ENCODE results near the gene DTHD1. TPM values are rescaled to one million over a fixed set of nuclear protein-coding genes. Genes with fewer than 3 reads are reported as not detected.
A peak's percentile ranks its signal among the peaks of the same experiment; 100 is the strongest.

DTHD1 gene
- 1 to 10 TPM; 3.3 to 3.5 TPM for total RNA-seq
- polyA plus RNA-seq = 5.9 TPM

DNA sequence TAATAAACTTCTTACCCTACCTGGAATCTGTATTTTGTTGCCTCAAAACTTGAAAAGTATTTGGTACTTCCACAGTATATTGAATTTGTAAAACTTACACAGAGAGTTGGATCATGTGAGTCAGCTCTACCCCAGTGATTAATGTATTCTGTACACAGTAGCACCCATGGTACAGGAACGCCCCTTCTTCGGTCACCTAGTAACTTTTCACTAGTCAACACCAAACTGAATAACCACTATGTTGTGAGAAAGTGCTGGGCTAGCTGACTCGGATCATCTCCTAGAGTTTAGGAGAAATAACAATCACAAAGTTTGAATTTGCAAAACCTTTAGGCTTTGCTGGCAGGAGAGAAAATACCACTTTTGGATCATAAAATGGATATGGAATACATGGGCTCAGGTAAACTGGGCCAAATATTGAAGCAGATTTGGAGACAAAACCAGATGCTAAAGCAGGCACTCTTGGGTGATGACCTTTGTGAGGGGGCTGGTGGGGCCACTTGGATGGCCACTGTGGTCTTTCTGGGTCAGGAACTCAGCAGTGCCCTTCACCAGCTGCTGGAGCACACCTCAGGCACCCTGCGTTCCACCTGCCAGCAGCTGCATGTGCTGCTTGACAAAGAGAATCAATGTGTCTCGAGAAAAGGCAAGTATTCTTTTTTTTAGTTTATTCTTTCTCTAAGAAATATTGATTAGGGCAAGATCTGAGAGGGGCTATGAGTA is at the start of gene DTHD1:
TSS of gene DTHD1 (plus strand) at position 233 of the 723 bp plus-strand sequence. CDS start at position 376, 143 bp downstream.
- peaks cover 79 to 93% (median 89%) of the 10 kb centered on the region in 3 donors for H3K4me1 Mint-ChIP-seq
- peaks cover 1 to 25% (median 19%) of the 10 kb centered on the region in 3 donors for H3K36me3 Mint-ChIP-seq
- CTCF ChIA-PET = interaction anchor here (1.5 to 2.7 kb wide), 2 partner anchors 27 to 38 kb away, joined by 5 to 9 read pairs; partner anchors contain the start of gene ARAP2
- POLR2A ChIA-PET = interaction anchor here (1.1 to 1.8 kb wide), 5 partner anchors 13 to 38 kb away, joined by 3 to 9 read pairs (median 3); partner anchors contain the start of gene ARAP2
- peak within 1 kb of the TSS; percentile 44 for H3K4me3 ChIP-seq (ENCODE audit: low read length)
- H3K4me3 Mint-ChIP-seq = peak within 1 kb of the TSS; percentile 83 to 94 (median 88)
- no peaks in the 10 kb centered on the region for H3K27me3 Mint-ChIP-seq
- H3K27ac ChIP-seq (ENCODE audit: low read depth, low read length) = peak within 1 kb of the TSS; percentile 88
- peak within 1 kb of the TSS; percentile 84 to 97 (median 95) for H3K27ac Mint-ChIP-seq
- H3K4me1 ChIP-seq (ENCODE audit: insufficient read depth, low read length) = peaks cover 35% of the 10 kb centered on the region
- H3K36me3 ChIP-seq (ENCODE audit: insufficient read depth, low read length) = no peaks in the 10 kb centered on the region
- H3K27me3 ChIP-seq (ENCODE audit: insufficient read depth, low read length, poor library complexity, severe bottlenecking) = no peaks in the 10 kb centered on the region
- peak in 3 of 5 donors; percentile 7 to 69 (median 44) for DNase-seq
- H3K9me3 Mint-ChIP-seq = no peaks in the 10 kb centered on the region
- H3K9me3 ChIP-seq (ENCODE audit: low read length) = no peaks in the 10 kb centered on the region

GRCh38 chr4:36233567-36234266 is 47.7 kb upstream of the DTHD1 start:
- Histone ChIP-seq H3K36me3 (ENCODE audit: insufficient read depth, low read length) (peaks cover 4% of the 10 kb centered on the region), H3K27me3 (ENCODE audit: insufficient read depth, low read length, poor library complexity, severe bottlenecking) (no peaks in the 10 kb centered on the region), H3K27ac (ENCODE audit: low read depth, low read length) (no peak overlapping the region), H3K4me1 (ENCODE audit: insufficient read depth, low read length) (peaks cover 69% of the 10 kb centered on the region), H3K9me3 (ENCODE audit: low read length) (no peaks in the 10 kb centered on the region), H3K4me3 (ENCODE audit: low read length) (no peak overlapping the region)
- ChIA-PET POLR2A (interaction anchor here (0.6 kb wide), 1 partner anchor 9 kb away, joined by 6 read pairs; no protein-coding TSS in a partner anchor), CTCF (interaction anchor here (1.5 kb wide), 1 partner anchor 97 kb away, joined by 3 read pairs; no protein-coding TSS in a partner anchor)
- Mint-ChIP-seq H3K9me3 (peaks cover 0 to 3% (median 0%) of the 10 kb centered on the region in 5 donors), H3K27ac (peak overlapping the region; percentile 22 to 86 (median 53)), H3K4me1 (peaks cover 94 to 100% (median 99%) of the 10 kb centered on the region in 3 donors), H3K4me3 (peak overlapping the region in 6 of 7 donors; percentile 39 to 73 (median 50)), H3K27me3 (no peaks in the 10 kb centered on the region), H3K36me3 (peaks cover 37 to 73% (median 38%) of the 10 kb centered on the region in 3 donors)
- DNase-seq = no peak

DNA sequence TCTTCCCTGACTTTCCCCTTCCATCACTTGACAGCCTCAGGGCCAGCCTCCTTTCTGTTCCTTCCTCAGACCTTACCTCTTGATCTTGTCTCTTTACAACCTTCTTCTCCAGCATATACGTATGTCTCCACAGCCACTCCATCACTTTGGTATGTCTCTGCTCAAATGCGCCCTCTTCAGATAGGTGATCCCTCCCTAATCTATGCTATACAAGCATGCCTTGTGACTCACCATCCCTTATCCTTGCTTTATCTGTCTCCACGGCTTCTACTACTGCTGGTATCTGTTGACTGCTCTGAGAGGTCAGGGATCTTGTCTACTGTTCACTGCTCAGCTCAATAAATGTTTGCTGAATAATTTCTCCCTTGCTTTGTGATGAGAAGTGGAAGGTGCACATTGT is 46.1 kb upstream of the DTHD1 start:
- H3K9me3 ChIP-seq (ENCODE audit: low read length) = no peaks in the 10 kb centered on the region
- POLR2A ChIA-PET = no interaction called here
- H3K4me3 ChIP-seq (ENCODE audit: low read length) = no peak overlapping the region
- H3K27ac ChIP-seq (ENCODE audit: low read depth, low read length) = no peak overlapping the region
- H3K36me3 ChIP-seq (ENCODE audit: insufficient read depth, low read length) = peaks cover 4% of the 10 kb centered on the region
- Mint-ChIP-seq H3K9me3 (peaks cover 0 to 3% (median 0%) of the 10 kb centered on the region in 5 donors), H3K4me3 (peak overlapping the region; percentile 2 to 49 (median 21)), H3K27ac (peak overlapping the region in 7 of 8 donors; percentile 5 to 73 (median 31)), H3K4me1 (peaks cover 93 to 100% (median 99%) of the 10 kb centered on the region in 3 donors), H3K36me3 (peaks cover 37 to 77% (median 41%) of the 10 kb centered on the region in 3 donors), H3K27me3 (no peaks in the 10 kb centered on the region)
- H3K4me1 ChIP-seq (ENCODE audit: insufficient read depth, low read length) = peaks cover 68% of the 10 kb centered on the region
- DNase-seq = no peak
- CTCF ChIA-PET = interaction anchor here (0.7 to 1.7 kb wide), 4 partner anchors 21 to 118 kb away, joined by 3 to 4 read pairs (median 3); no protein-coding TSS in a partner anchor
- no peaks in the 10 kb centered on the region for H3K27me3 ChIP-seq (ENCODE audit: insufficient read depth, low read length, poor library complexity, severe bottlenecking)

DNA sequence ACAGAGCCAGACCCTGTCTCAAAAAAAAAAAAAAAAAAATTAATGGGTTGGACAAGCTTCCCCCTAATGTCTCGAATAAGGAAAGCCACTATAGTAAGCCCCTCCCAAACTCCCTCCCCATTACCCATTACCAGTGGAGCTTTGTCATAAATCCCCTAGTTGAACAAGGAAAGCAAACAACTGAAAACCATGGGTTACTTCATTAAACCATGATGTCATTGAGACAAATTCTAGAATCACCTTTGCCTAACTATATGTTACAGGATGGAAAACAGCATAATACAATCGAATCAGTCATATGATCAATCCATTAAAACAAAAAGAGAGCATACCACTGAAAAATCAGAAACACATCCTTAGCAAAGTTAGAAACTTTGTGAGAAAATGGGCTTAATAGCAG is 45.3 kb upstream of the DTHD1 start:
- peaks cover 94 to 100% (median 100%) of the 10 kb centered on the region in 3 donors for H3K4me1 Mint-ChIP-seq
- peak overlapping the region in 3 of 7 donors; percentile 2 to 32 (median 13) for H3K4me3 Mint-ChIP-seq
- peaks cover 71% of the 10 kb centered on the region for H3K4me1 ChIP-seq (ENCODE audit: insufficient read depth, low read length)
- H3K27ac ChIP-seq (ENCODE audit: low read depth, low read length) = no peak overlapping the region
- DNase-seq = no peak
- ChIA-PET CTCF (interaction anchor here (0.7 to 1.7 kb wide), 4 partner anchors 48 to 118 kb away, joined by 3 to 4 read pairs (median 3); no protein-coding TSS in a partner anchor), POLR2A (no interaction called here)
- no peak overlapping the region for H3K4me3 ChIP-seq (ENCODE audit: low read length)
- no peaks in the 10 kb centered on the region for H3K27me3 ChIP-seq (ENCODE audit: insufficient read depth, low read length, poor library complexity, severe bottlenecking)
- H3K27me3 Mint-ChIP-seq = no peaks in the 10 kb centered on the region
- H3K27ac Mint-ChIP-seq = peak overlapping the region in 3 of 8 donors; percentile 23 to 61 (median 24)
- H3K36me3 Mint-ChIP-seq = peaks cover 37 to 75% (median 41%) of the 10 kb centered on the region in 3 donors
- peaks cover 4% of the 10 kb centered on the region for H3K36me3 ChIP-seq (ENCODE audit: insufficient read depth, low read length)
- H3K9me3 Mint-ChIP-seq = peaks cover 0 to 3% (median 0%) of the 10 kb centered on the region in 5 donors
- H3K9me3 ChIP-seq (ENCODE audit: low read length) = no peaks in the 10 kb centered on the region

- Mint-ChIP-seq H3K4me1 (peaks cover 89 to 95% (median 93%) of the 10 kb centered on the region in 3 donors), H3K9me3 (peaks cover 0 to 3% (median 0%) of the 10 kb centered on the region in 5 donors), H3K27me3 (no peaks in the 10 kb centered on the region), H3K27ac (peak overlapping the region in 7 of 8 donors; percentile 28 to 83 (median 74)), H3K4me3 (peak overlapping the region; percentile 45 to 72 (median 60)), H3K36me3 (peaks cover 30 to 73% (median 34%) of the 10 kb centered on the region in 3 donors)
- POLR2A ChIA-PET = no interaction called here
- H3K4me3 ChIP-seq (ENCODE audit: low read length) = no peak overlapping the region
- H3K36me3 ChIP-seq (ENCODE audit: insufficient read depth, low read length) = peaks cover 4% of the 10 kb centered on the region
- no peaks in the 10 kb centered on the region for H3K27me3 ChIP-seq (ENCODE audit: insufficient read depth, low read length, poor library complexity, severe bottlenecking)
- CTCF ChIA-PET = interaction anchor here (0.7 to 1.0 kb wide), 2 partner anchors 15 to 48 kb away, joined by 3 read pairs; no protein-coding TSS in a partner anchor
- no peak overlapping the region for H3K27ac ChIP-seq (ENCODE audit: low read depth, low read length)
- peaks cover 70% of the 10 kb centered on the region for H3K4me1 ChIP-seq (ENCODE audit: insufficient read depth, low read length)
- H3K9me3 ChIP-seq (ENCODE audit: low read length) = no peaks in the 10 kb centered on the region
- peak in 1 of 5 donors; percentile 35 for DNase-seq
Observed at GRCh38 chr4:36237366-36238313, 43.8 kb upstream of the DTHD1 start.

GRCh38 chr4:36241771-36242170 is 39.6 kb upstream of the DTHD1 start:
- H3K4me1 Mint-ChIP-seq = peaks cover 69 to 74% (median 70%) of the 10 kb centered on the region in 3 donors
- H3K27me3 Mint-ChIP-seq = no peaks in the 10 kb centered on the region
- Histone ChIP-seq H3K9me3 (ENCODE audit: low read length) (no peaks in the 10 kb centered on the region), H3K4me1 (ENCODE audit: insufficient read depth, low read length) (peaks cover 49% of the 10 kb centered on the region), H3K36me3 (ENCODE audit: insufficient read depth, low read length) (peaks cover 4% of the 10 kb centered on the region), H3K4me3 (ENCODE audit: low read length) (peak overlapping the region; percentile 85), H3K27me3 (ENCODE audit: insufficient read depth, low read length, poor library complexity, severe bottlenecking) (no peaks in the 10 kb centered on the region), H3K27ac (ENCODE audit: low read depth, low read length) (peak overlapping the region; percentile 91)
- CTCF ChIA-PET = interaction anchor here (4.0 kb wide), 1 partner anchor 49 kb away, joined by 20 read pairs; no protein-coding TSS in a partner anchor
- peak overlapping the region; percentile 87 to 97 (median 92) for H3K4me3 Mint-ChIP-seq
- no peaks in the 10 kb centered on the region for H3K9me3 Mint-ChIP-seq
- POLR2A ChIA-PET = interaction anchor here (0.5 to 4.9 kb wide), 6 partner anchors 12 to 88 kb away, joined by 3 to 62 read pairs (median 3); no protein-coding TSS in a partner anchor
- peaks cover 6 to 50% (median 14%) of the 10 kb centered on the region in 3 donors for H3K36me3 Mint-ChIP-seq
- peak overlapping the region; percentile 78 to 98 (median 94) for H3K27ac Mint-ChIP-seq
- peak in 2 of 5 donors; percentile 55 to 61 for DNase-seq

Measured in CD8-positive, alpha-beta memory T cell (primary cell).